PC-3 (cell line): ENCODE measurements around the gene TTC7B. TPM values are rescaled to one million over a fixed set of nuclear protein-coding genes. Genes with fewer than 3 reads are reported as not detected.

Experiments used
- ATAC-seq: fragments of 200-7000 bp; cut with Tn5 transposase; 2 replicates; pipeline ENCODE4 v1.9.1; 2020; ENCODE audit warnings: mild to moderate bottlenecking, moderate library complexity
- BruUV-seq: library from RNA; stranded (reverse); fragments of 400-500 nt; replicated peaks from 2 replicates; lab custom pipeline; 2021; lab: Mats Ljungman, UMichigan
- CTCF ChIA-PET: fragments of 300-600 bp; sonication (Branson Sonifier 250); formaldehyde crosslinking; loops from one replicate; lab custom pipeline; 2022; ENCODE audit warnings: antibody characterized with exemption; lab: Charles Lee
- POLR2A ChIA-PET: fragments of 300-600 bp; sonication (Branson Sonifier 250); formaldehyde crosslinking; loops from one replicate; lab custom pipeline; 2022; ENCODE audit warnings: antibody characterized with exemption; ENCODE audit not compliant: unreplicated experiment; lab: Charles Lee
- DNase-seq: peaks from one replicate; pipeline ENCODE4 v3.0.0-alpha.2; 2015
- H2AFZ ChIP-seq: fragments of 300-600 bp; sonication (generic); 2 replicates; pipeline ENCODE4 v1.6.0; 2016; ENCODE audit warnings: antibody characterized with exemption, low read length
- H3F3A ChIP-seq: fragments of 300-600 bp; sonication (generic); one replicate; pipeline ENCODE4 v1.6.0; 2017; ENCODE audit warnings: antibody characterized with exemption, low read length, control low read depth, mild to moderate bottlenecking; ENCODE audit not compliant: unreplicated experiment
- H3K27ac ChIP-seq: fragments of 300-600 bp; sonication (generic); 2 replicates; pipeline ENCODE4 v1.5.1; 2016; ENCODE audit warnings: mild to moderate bottlenecking, low read length
- H3K27me3 ChIP-seq: fragments of 300-600 bp; sonication (generic); 2 replicates; pipeline ENCODE4 v1.6.1; 2016; ENCODE audit warnings: low read length, mixed read lengths
- H3K36me3 ChIP-seq: fragments of 300-600 bp; sonication (generic); 2 replicates; pipeline ENCODE4 v1.6.1; 2016; ENCODE audit warnings: low read depth, mixed run types, low read length, mixed read lengths
- H3K4me1 ChIP-seq: fragments of 300-600 bp; sonication (generic); 2 replicates; pipeline ENCODE4 v1.5.1; 2016; ENCODE audit warnings: low read length; ENCODE audit not compliant: insufficient read depth
- H3K4me2 ChIP-seq: fragments of 300-600 bp; sonication (generic); 2 replicates; pipeline ENCODE4 v1.6.0; 2016; ENCODE audit warnings: low read length
- H3K4me3 ChIP-seq: fragments of 300-600 bp; sonication (generic); 2 replicates; pipeline ENCODE4 v1.5.1; 2016; ENCODE audit warnings: mild to moderate bottlenecking, low read length, mixed read lengths
- H3K79me2 ChIP-seq: fragments of 300-600 bp; sonication (generic); 2 replicates; pipeline ENCODE4 v1.6.1; 2017; ENCODE audit warnings: low read length, mixed read lengths
- H3K9ac ChIP-seq: fragments of 300-600 bp; sonication (generic); 2 replicates; pipeline ENCODE4 v1.6.0; 2016; ENCODE audit warnings: mild to moderate bottlenecking, low read length
- H3K9me2 ChIP-seq: fragments of 300-600 bp; sonication (generic); replicated peaks from 2 replicates; pipeline ENCODE4 v1.6.1; 2016; ENCODE audit warnings: mixed run types, low read length, mixed read lengths
- H3K9me3 ChIP-seq: fragments of 300-600 bp; sonication (generic); 2 replicates; pipeline ENCODE4 v1.6.1; 2016; ENCODE audit warnings: low read length, mixed read lengths
- H4K20me1 ChIP-seq: fragments of 300-600 bp; sonication (generic); 2 replicates; pipeline ENCODE4 v1.6.1; 2016; ENCODE audit warnings: low read length, mixed read lengths
- CTCF ChIP-seq: fragments of 300-600 bp; sonication (generic); conservative IDR thresholded peaks from 2 replicates; pipeline ENCODE4 v1.5.1; 2017; ENCODE audit warnings: antibody characterized with exemption, low read depth, mild to moderate bottlenecking, low read length
- EZH2 ChIP-seq: fragments of 300-600 bp; sonication (generic); IDR thresholded peaks from one replicate; pipeline ENCODE4 v1.6.1; 2017; ENCODE audit warnings: antibody characterized with exemption, mild to moderate bottlenecking, low read length; ENCODE audit not compliant: unreplicated experiment
- EZH2phosphoT487 ChIP-seq: fragments of 300-600 bp; sonication (generic); IDR thresholded peaks from 2 replicates; pipeline ENCODE4 v1.6.1; 2018; ENCODE audit warnings: mild to moderate bottlenecking, antibody characterized with exemption, low read length, borderline replicate concordance
- intact Hi-C: fragments of 100-400 bp; cut with micrococcal nuclease; formaldehyde crosslinking; loops from 2 replicates; pipeline ENCODE4 v1.9.0; 2023
- total RNA-seq: library from RNA; depleted of rRNA; stranded (reverse); fragments of >200 nt; gene quantifications from 2 replicates; pipeline ENCODE4 v1.2.3, GENCODE V29; 2014

TTC7B gene
- total RNA-seq, 1 experiment from 2014 or later = 45.6 TPM

GRCh38 chr14:90703841-90704737, 112.1 kb downstream of the TTC7B start:
- ATAC-seq = no peak
- CTCF ChIA-PET = no interaction called here

GRCh38 chr14:90700933-90701776, 115.1 kb downstream of the TTC7B start:
- POLR2A ChIA-PET = no interaction called here
- Histone ChIP-seq H3K36me3 (no peaks in the 10 kb centered on the region), H3F3A (no peaks in the 10 kb centered on the region), H3K4me2 (no peak overlapping the region), H3K4me3 (no peak overlapping the region), H2AFZ (no peak overlapping the region), H3K9ac (no peak overlapping the region), H4K20me1 (no peaks in the 10 kb centered on the region), H3K9me2 (no peaks in the 10 kb centered on the region), H3K27me3 (no peaks in the 10 kb centered on the region), H3K27ac (no peak overlapping the region), H3K9me3 (no peaks in the 10 kb centered on the region), H3K79me2 (no peaks in the 10 kb centered on the region), H3K4me1 (no peaks in the 10 kb centered on the region)
- no peak for ATAC-seq
- no peak for TF ChIP-seq EZH2
- intact Hi-C loops = no loop called here
- CTCF ChIA-PET = interaction anchor here (0.6 kb wide), 1 partner anchor 472 kb away, joined by 4 read pairs; no protein-coding TSS in a partner anchor
- BruUV-seq = no TSS peak
- peak; percentile 21 for DNase-seq

More at GRCh38 chr14:90703841-90704737, 112.1 kb downstream of the TTC7B start:
- no peaks in the 10 kb centered on the region for H3K9me3 ChIP-seq
- no TSS peak for BruUV-seq
- no peak overlapping the region for H3K9ac ChIP-seq
- no peak overlapping the region for H3K27ac ChIP-seq
- H3K79me2 ChIP-seq = no peaks in the 10 kb centered on the region
- POLR2A ChIA-PET = interaction anchor here (0.6 kb wide), 2 partner anchors 154 to 307 kb away, joined by 3 read pairs; no protein-coding TSS in a partner anchor
- no peak overlapping the region for H3K4me3 ChIP-seq
- no peak overlapping the region for H3K4me2 ChIP-seq
- no peak for DNase-seq
- H3F3A ChIP-seq = no peaks in the 10 kb centered on the region
- H3K36me3 ChIP-seq = no peaks in the 10 kb centered on the region
- no peaks in the 10 kb centered on the region for H3K27me3 ChIP-seq
- no peak overlapping the region for H2AFZ ChIP-seq
- H3K4me1 ChIP-seq = no peaks in the 10 kb centered on the region
- no peaks in the 10 kb centered on the region for H4K20me1 ChIP-seq
- intact Hi-C loops = no loop called here
- TF ChIP-seq CTCF = no peak
- no peak for TF ChIP-seq EZH2phosphoT487
- H3K9me2 ChIP-seq = no peaks in the 10 kb centered on the region

- Histone ChIP-seq H3K4me1 (no peaks in the 10 kb centered on the region), H2AFZ (no peak overlapping the region), H3K4me3 (no peak overlapping the region), H3K79me2 (no peaks in the 10 kb centered on the region), H3K27ac (no peak overlapping the region), H3K9ac (no peak overlapping the region), H3K9me2 (no peaks in the 10 kb centered on the region), H3K36me3 (no peaks in the 10 kb centered on the region), H3K9me3 (no peaks in the 10 kb centered on the region), H3K4me2 (no peak overlapping the region), H3K27me3 (no peaks in the 10 kb centered on the region), H4K20me1 (no peaks in the 10 kb centered on the region), H3F3A (no peaks in the 10 kb centered on the region)
- POLR2A ChIA-PET = interaction anchor here (0.6 kb wide), 1 partner anchor 394 kb away, joined by 4 read pairs; no protein-coding TSS in a partner anchor
- CTCF ChIA-PET = no interaction called here
- no peak for DNase-seq
- BruUV-seq = no TSS peak
- no peak for TF ChIP-seq CTCF
- TF ChIP-seq EZH2phosphoT487 = no peak
- TF ChIP-seq EZH2 = no peak
- no peak for ATAC-seq
- intact Hi-C loops = loop anchor here (5.0 kb wide), 3 partner anchors 97 to 317 kb away; no protein-coding TSS in a partner anchor
Measured at GRCh38 chr14:90699016-90699415, 117.2 kb downstream of the TTC7B start.
